HepG2 (cell line): ENCODE measurements around the gene NBPF6. TPM values are rescaled to one million over a fixed set of nuclear protein-coding genes. Genes with fewer than 3 reads are reported as not detected.
"Not testable (repeated sequence)": the region's sequence is repeated elsewhere in the genome, so short reads cannot be mapped to it uniquely, and the experiment has no call there.

Experiments
- ATAC-seq: fragments of 200-7000 bp; cut with Tn5 transposase; 3 replicates; pipeline ENCODE4 v1.9.1; 2020; ENCODE audit warnings: mild to moderate bottlenecking, moderate library complexity
- BruUV-seq: library from RNA; stranded (reverse); fragments of 400-500 nt; replicated peaks from 2 replicates; lab custom pipeline; 2021; lab: Mats Ljungman, UMichigan
- CTCF ChIA-PET: fragments of 300-600 bp; formaldehyde crosslinking; extraction: SDS; loops from one replicate; lab custom pipeline; 2021; ENCODE audit warnings: low total read pairs, inconsistent platforms, low intra/inter-chr PET ratio; lab: Yijun Ruan, JAX
- POLR2A ChIA-PET: fragments of 350-600 bp; sonication (Branson Sonifier 250); formaldehyde crosslinking; loops from one replicate; lab custom pipeline; 2020; ENCODE audit warnings: antibody characterized with exemption, inconsistent platforms; lab: Yijun Ruan, JAX
- DNase-seq: peaks from one replicate; pipeline ENCODE4 v3.0.0-alpha.2; 2015; ENCODE audit warnings: low spot score
- FAIRE-seq: peaks from 3 replicates; lab custom pipeline; 2011; peaks lifted over from hg19 to GRCh38; lab: Jason Lieb, UNC
- H2AFZ ChIP-seq: one replicate; pipeline ENCODE4 v1.6.1; 2011; ENCODE audit warnings: low read length, inconsistent platforms
- H3K27ac ChIP-seq: fragments of 300-600 bp; 3 replicates; pipeline ENCODE4 v1.8.0; 2011; ENCODE audit warnings: mixed run types, mild to moderate bottlenecking, mixed read lengths, low read length, inconsistent platforms; ENCODE audit not compliant: insufficient read depth; ENCODE audit errors: extremely low read length
- H3K27me3 ChIP-seq, 2 experiments: fragments of 200-600 bp in 1 of 2; 2 replicates in 1 of 2; 3 replicates in 1 of 2; pipeline versions ENCODE4 v1.6.0 to v1.8.0; 2011; ENCODE audit warnings: low read length in 2 of 2, mild to moderate bottlenecking in 2 of 2, moderate library complexity in 2 of 2, inconsistent platforms in 1 of 2; ENCODE audit not compliant: insufficient read depth in 2 of 2, control insufficient read depth in 1 of 2
- H3K36me3 ChIP-seq, 2 experiments: fragments of 200-600 bp in 1 of 2; replicated peaks in 1 of 2; 2 replicates in 1 of 2; 3 replicates in 1 of 2; pipeline versions ENCODE4 v1.5.1 to v1.8.0; 2011; ENCODE audit warnings: low read length in 2 of 2, inconsistent platforms in 1 of 2; ENCODE audit not compliant: insufficient read depth in 2 of 2, control insufficient read depth in 1 of 2
- H3K4me1 ChIP-seq: 2 replicates; pipeline ENCODE4 v1.5.1; 2012; ENCODE audit warnings: low read length, inconsistent platforms; ENCODE audit not compliant: insufficient read depth
- H3K4me2 ChIP-seq: 2 replicates; pipeline ENCODE4 v1.6.0; 2011; ENCODE audit warnings: low read depth, low read length, inconsistent platforms
- H3K4me3 ChIP-seq, 3 experiments: fragments of 200-600 bp in 1 of 3; sonication (generic), shearing (Covaris generic) in 1 of 3; replicated peaks in 1 of 3; 2 replicates each; pipeline ENCODE4 v1.5.1; 2011 to 2016; ENCODE audit warnings: low read length in 3 of 3, inconsistent platforms in 2 of 3, low read depth in 2 of 3, mild to moderate bottlenecking in 2 of 3, control low read depth in 1 of 3, mixed read lengths in 1 of 3; ENCODE audit not compliant: insufficient read depth in 1 of 3
- H3K79me2 ChIP-seq: one replicate; pipeline ENCODE4 v1.6.1; 2011; ENCODE audit warnings: low read length, inconsistent platforms; ENCODE audit not compliant: insufficient read depth
- H3K9ac ChIP-seq: 2 replicates; pipeline ENCODE4 v1.6.0; 2011; ENCODE audit warnings: mild to moderate bottlenecking, low read depth, low read length, inconsistent platforms; ENCODE audit not compliant: insufficient read depth
- H3K9me3 ChIP-seq: 2 replicates; pipeline ENCODE4 v1.5.1; 2012; ENCODE audit warnings: mild to moderate bottlenecking, low read length
- H4K20me1 ChIP-seq: 2 replicates; pipeline ENCODE4 v1.6.0; 2011; ENCODE audit warnings: inconsistent platforms, mild to moderate bottlenecking, low read length, moderate library complexity; ENCODE audit not compliant: insufficient read depth
- WGBS: methylation state at CpG from one replicate; pipeline ENCODE4 v1.1.6; 2017; ENCODE audit warnings: low lambda C conversion rate; 5-methylcytosine and 5-hydroxymethylcytosine counted together
- in situ Hi-C: cut with HindIII; loops from 2 replicates; pipeline ENCODE4 v1.10.0; 2017; ENCODE audit warnings: low pct_unique_long_range_greater_than_20kb; ENCODE audit not compliant: extremely low pct_ligation_motif_present
- intact Hi-C: fragments of 100-400 bp; cut with micrococcal nuclease; formaldehyde crosslinking; loops from one replicate; pipeline ENCODE4 v1.10.0; 2022; ENCODE audit not compliant: unreplicated experiment
- polyA plus RNA-seq, 8 experiments: library from polyadenylated mRNA; depleted of rRNA in 3 of 8; stranded (reverse) in 7 of 8; unstranded in 1 of 8; fragments of >200 nt; fragmentation: Illumina TruSeq in 4 of 8; extraction: Trizol in 4 of 8; gene quantifications; 2 replicates each; pipeline versions ENCODE4 v1.2.1 to v1.2.3, GENCODE V29; 2011 to 2016; ENCODE audit warnings: low read depth in 4 of 8, missing spikeins in 1 of 8, mixed read lengths in 1 of 8; ENCODE audit not compliant: insufficient read depth in 1 of 8
- total RNA-seq, 5 experiments: library from RNA; depleted of rRNA; stranded (reverse); fragments of >200 nt; fragmentation: Illumina TruSeq; extraction: Trizol; gene quantifications; 2 replicates each; pipeline ENCODE4 v1.2.3, GENCODE V29; 2016; ENCODE audit warnings: low read depth in 1 of 5

Gene NBPF6
- total and polyA plus RNA-seq, 2 of the 13 experiments (the other 11 are each of a cell fraction or from before 2014, with no cell fraction given): not detected

GRCh38 chr1:108421061-108421916, 28.9 kb upstream of the NBPF6 start:
- WGBS: no CpG with 5 or more reads among the region's 61 CpGs
- H3K79me2 ChIP-seq, H3K36me3 ChIP-seq, DNase-seq, POLR2A ChIA-PET, H3K9me3 ChIP-seq, H3K27ac ChIP-seq, intact Hi-C loops, in situ Hi-C loops, H3K9ac ChIP-seq, ATAC-seq, H3K4me1 ChIP-seq, H2AFZ ChIP-seq, H4K20me1 ChIP-seq, CTCF ChIA-PET, BruUV-seq, FAIRE-seq, H3K4me2 ChIP-seq, H3K4me3 ChIP-seq, H3K27me3 ChIP-seq: not testable (repeated sequence)

- intact Hi-C loops, BruUV-seq, H3K27me3 ChIP-seq, H3K36me3 ChIP-seq, H3K79me2 ChIP-seq, H4K20me1 ChIP-seq, H3K4me3 ChIP-seq, H2AFZ ChIP-seq, H3K4me1 ChIP-seq, DNase-seq, H3K9me3 ChIP-seq, ATAC-seq, POLR2A ChIA-PET, H3K9ac ChIP-seq, FAIRE-seq, H3K27ac ChIP-seq, in situ Hi-C loops, H3K4me2 ChIP-seq, CTCF ChIA-PET: not testable (repeated sequence)
- WGBS: no CpG with 5 or more reads among the region's 1 CpG
Measured at GRCh38 chr1:108426877-108427276, 23.3 kb upstream of the NBPF6 start.

- H3K27ac ChIP-seq, H3K4me2 ChIP-seq, POLR2A ChIA-PET, BruUV-seq, H3K9ac ChIP-seq, intact Hi-C loops, DNase-seq, H3K4me3 ChIP-seq, H3K9me3 ChIP-seq, H3K4me1 ChIP-seq, H4K20me1 ChIP-seq, H3K27me3 ChIP-seq, CTCF ChIA-PET, FAIRE-seq, in situ Hi-C loops, H2AFZ ChIP-seq, H3K79me2 ChIP-seq, H3K36me3 ChIP-seq: not testable (repeated sequence)
- no CpG with 5 or more reads among the region's 11 CpGs for WGBS
- ATAC-seq: peak; percentile 49; the same call in 2 of the 3 replicates
Measured at GRCh38 chr1:108432002-108432401, 18.1 kb upstream of the NBPF6 start.

GRCh38 chr1:108433404-108433803, 16.7 kb upstream of the NBPF6 start:
- H4K20me1 ChIP-seq, BruUV-seq, CTCF ChIA-PET, FAIRE-seq, H3K4me1 ChIP-seq, H3K4me2 ChIP-seq, H3K36me3 ChIP-seq, H3K27me3 ChIP-seq, H3K79me2 ChIP-seq, H3K9ac ChIP-seq, POLR2A ChIA-PET, ATAC-seq, H2AFZ ChIP-seq, H3K9me3 ChIP-seq, H3K4me3 ChIP-seq, DNase-seq, H3K27ac ChIP-seq, in situ Hi-C loops, intact Hi-C loops: not testable (repeated sequence)
- no CpG with 5 or more reads among the region's 3 CpGs for WGBS
